UCSD-AML1 (cell line): ENCODE measurements around the gene CTBS.
"Not testable (repeated sequence)": the region's sequence is repeated elsewhere in the genome, so short reads cannot be mapped to it uniquely, and the experiment has no call there.

Source experiments
- DNase-seq: peaks from one replicate; lab custom pipeline; 2025; ENCODE audit not compliant: unreplicated experiment; lab: John Stamatoyannopoulos, UW

CTBS gene

GRCh38 chr1:84587099-84587498 lies 12.9 kb upstream of the CTBS start:
- DNase-seq = no peak

DNA sequence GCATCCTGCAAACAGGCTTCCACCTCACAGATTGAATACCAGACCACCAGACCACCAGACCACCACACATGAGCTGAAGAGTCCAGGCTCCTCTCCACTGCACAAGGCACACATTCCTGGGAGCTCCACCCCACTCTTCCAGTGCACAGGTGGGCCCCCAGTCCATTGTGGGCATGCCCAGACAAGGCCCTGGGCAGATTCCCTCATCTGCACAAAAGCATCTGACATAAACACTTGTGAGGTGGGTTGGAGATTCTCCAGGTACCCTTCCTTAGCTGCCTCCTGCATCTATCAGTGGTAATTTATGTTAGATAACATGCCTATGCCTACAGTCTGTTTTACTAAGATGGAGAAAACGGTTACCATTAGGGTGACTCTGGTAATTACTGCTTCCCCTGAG lies 11.6 kb upstream of the CTBS start:
- DNase-seq = no peak

GRCh38 chr1:84584126-84584525 lies 9.9 kb upstream of the CTBS start:
- DNase-seq = no peak

DNA sequence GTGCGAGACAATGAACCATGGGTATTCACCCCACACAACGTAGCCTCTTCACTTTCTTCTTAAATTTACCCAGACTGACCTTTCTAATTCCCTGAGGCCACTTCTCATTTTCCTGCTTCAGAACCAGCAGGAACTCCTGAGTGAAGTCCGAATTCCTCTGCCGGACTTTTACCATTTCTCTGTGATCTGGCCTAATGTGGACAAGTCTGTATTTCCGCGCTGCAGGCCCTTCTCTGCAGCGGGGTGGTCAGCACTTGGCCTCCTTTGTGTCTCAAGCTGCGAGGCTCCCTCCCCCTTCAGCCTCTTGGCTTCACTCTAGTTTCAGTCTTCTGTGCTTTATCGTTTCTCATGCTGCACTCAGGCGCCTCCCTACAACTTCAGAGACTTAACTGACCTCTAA lies 9.4 kb upstream of the CTBS start:
- no peak for DNase-seq

DNA sequence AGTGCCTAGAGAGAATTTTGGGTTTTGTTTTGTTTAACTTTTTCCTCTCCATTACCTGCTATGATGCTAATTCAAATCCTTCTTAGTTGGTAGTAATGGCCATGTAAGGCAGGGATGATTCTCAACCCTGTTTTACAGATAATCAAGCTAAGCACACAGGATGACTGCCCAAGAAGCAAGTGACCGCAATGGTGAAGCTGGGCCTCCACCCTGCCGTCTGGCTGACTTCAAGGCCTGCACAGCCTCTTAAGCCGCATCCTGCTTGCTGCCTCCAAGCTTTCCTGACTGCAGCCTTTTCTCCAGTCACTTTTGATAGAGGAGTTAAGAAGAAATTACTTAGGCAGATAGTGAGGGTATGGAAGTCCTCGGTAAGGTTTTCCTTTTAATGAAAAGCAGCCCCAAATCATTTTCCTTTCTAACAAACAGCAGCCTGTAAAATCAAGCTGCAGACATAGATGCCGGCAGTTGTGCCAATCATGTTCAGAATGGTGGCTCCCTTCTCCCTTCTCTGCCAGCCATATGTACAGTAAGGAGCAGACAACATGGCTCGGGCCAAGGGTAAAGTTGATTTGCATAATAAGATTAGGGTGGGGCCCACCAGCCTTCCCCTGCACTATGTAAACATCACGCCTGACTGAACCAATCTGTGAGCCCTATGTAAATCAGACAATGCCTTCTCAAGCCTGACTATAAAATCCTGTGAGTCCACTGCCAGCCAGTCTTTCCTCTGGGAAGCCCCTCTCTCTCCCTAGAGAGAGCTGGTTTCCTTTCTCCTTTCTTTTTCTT lies 8.8 kb upstream of the CTBS start:
- no peak for DNase-seq

DNA sequence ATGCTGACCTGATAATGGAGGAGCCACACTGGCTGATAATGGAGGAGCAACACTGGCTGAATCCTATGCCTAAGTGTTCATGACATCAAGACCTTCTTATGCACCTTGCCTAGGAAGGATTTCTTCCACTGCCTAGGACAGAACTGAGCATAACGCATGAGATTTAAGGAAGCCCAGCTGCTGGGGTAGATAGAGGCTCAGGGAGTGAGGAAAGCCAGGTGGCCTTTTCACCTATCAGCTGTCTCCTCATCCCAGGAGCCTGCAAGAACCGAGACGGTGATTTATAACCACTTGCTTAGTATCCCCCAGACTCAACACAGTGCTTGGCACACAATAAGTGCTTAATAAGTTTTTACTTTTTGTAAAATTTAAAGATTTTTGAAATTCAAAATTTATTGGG lies 7.4 kb upstream of the CTBS start:
- no peak for DNase-seq

DNA sequence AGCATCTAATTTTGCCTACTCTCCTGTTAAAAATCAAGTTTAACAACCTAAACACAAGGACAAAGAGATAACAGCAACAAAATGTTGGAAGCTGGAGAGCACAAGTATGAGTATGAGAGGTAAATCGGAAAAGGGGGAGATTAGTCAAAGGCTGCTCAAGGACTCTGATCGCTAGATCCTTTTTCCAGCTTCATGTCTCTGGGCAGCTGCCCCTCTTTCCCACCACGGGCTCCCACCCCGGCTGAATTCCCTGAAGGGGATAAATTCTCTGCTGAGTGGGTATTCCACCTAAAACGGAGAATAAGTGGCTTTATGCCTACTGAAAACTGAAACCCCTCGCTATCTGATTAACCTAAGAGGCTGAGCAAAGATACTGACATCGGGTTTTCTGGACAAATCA lies 696 bp upstream of the CTBS start:
- no peak for DNase-seq

DNA sequence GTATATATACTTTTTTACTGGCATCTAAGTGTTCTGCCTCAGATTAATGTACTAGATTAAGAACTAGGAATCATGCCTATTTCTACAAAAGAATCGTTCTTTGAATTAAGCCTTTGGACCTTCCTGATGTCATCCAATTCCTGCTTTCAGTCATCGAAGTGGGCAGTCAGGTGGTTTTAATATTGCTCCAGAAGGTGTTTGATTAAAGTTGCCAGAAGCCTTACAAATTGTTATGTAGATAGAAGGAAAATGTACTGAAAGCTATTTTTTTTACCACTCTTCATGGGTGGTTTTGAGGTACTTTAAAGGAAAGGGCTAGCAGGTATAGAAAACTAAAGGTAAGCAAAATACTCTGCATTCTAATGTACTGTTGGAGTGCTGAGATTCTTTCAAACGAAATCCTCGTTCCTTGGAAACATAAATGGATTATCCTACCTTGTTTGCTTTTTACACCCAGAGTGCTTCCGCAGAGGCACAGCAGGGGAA lies 716 bp downstream of the CTBS start:
- no peak for DNase-seq

DNA sequence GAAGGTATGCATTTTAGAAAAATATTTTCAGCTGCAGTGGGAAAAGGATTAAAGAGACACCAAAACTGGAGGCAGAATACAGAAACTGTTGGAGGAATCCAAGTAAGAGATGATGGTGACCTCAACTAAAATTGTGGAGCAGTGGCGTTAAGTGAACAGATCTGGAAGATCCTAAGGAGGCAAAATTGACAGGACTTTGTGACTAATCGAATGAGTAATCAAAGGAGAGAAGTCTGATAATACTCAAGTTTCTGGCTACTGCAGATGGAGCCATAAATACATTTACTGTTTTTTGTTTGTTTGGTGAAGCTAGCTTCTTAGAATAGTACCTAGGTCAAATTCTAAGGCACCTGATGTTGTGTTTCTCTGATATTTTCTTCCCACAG lies 3.1 kb downstream of the CTBS start:
- no peak for DNase-seq

DNA sequence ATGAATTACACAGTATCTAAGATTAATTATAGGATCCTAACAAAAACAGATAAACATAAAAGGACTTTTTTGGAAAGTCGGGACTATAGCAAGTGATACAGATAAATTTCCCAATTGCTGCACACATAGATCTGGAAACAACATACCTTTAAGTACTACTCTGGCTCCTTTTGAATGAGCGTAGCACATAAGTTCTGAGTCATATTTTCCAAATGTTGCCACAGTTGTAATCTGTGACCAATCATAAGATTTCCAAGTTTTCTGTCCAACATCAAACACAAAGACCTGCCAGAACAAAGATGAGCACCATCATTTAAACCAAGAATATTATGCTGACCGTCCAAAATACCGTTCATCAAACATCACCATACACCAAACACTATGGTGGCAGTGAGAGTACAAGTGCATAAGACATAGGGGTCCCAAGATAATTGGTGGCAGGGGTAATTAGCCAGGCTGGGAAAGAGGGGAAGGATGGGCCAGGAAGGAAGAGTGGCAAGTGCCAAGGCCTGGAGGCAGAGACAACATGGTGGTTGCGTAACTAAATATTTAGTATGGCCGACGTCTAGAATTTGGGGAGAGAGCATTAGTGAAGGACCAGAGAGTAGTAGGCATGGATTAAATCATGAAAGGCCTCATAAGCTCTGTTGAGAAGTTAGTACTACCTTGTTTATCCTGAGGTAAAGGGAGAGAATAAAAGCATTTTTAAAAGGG lies 3.6 kb downstream of the CTBS start:
- no peak for DNase-seq

DNA sequence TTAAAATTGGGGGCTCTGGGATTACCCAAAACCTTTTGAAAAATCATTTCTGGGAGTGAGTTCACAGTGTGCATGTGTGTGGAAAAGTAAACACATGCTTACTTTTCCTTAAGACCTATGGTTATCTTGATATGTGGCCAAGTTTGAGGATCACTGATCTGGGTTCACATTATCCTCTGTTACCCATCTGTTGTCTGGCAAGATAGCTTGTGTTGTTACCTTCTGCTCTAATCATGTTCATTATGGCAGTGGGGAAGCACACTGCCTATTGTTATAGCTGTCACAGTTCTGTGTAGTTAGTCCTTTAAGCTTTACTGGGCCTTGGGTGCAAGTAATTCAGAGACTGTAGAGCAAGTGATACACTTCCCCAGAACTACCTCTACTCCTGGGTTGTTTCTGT lies 5.0 kb downstream of the CTBS start:
- DNase-seq = no peak

DNA sequence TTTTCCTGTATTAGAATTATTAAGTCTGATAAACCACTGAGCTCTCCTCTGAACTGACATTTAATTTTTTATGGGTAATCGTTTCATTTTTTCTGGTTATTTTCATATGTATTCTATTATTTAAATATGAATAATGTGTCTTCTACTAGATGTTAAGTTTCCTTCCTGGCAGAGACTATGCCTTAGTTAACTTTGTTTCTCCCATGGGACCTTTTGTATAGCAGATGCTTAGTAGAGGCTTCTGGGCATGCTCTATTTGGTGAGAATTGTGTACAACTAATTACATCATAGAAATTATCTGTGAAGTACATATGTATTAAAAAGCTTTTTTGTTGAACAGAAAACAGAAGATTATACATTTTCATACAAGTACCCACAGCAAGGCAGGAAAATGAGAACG lies 23.4 kb downstream of the CTBS start:
- no peak for DNase-seq

- no peak for DNase-seq
Measured at GRCh38 chr1:84541679-84542078, 32.6 kb downstream of the CTBS start.

- no peak for DNase-seq
Measured at GRCh38 chr1:84540759-84541158, 33.5 kb downstream of the CTBS start.

DNA sequence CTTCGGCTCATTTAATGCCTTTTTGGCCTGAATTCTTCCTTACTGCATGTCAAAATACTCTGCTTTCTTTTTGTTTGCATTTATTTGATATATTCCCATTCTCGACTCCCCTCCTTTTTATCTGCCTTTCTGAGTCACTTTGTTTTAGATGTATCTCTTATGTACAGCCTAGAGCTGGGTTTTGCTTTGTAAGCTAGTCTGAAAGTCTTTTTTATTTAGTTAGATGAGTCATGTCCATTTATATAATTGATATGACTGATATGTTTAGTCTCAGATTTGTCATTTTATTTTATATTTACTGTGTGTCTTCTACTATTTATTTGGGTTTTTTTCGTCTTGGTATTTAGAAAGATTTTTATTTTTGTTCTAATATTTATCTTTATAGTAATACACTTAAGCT lies 34.3 kb downstream of the CTBS start:
- no peak for DNase-seq

- no peak for DNase-seq
Measured at GRCh38 chr1:84538599-84538998, 35.6 kb downstream of the CTBS start.

DNA sequence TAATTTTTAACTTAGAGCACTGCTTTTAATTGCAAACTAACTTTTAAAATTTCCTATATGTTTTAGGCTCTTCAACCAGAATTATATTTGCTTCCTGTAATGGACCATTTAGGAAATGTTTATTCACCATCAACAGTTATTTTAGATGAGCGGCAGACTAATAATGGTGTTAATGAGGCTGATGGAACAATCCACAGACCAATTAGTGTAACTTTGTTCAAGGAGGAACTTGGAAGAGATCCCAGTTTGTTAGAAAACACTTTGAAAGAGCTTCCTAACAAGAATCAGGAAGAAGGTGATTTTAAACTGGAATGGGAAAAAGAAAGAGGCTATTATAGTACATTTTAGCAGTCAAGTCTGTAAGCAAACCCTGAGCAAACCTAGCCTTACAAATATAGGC lies 48.5 kb downstream of the CTBS start:
- DNase-seq = no peak

GRCh38 chr1:84524590-84524989 lies 49.6 kb downstream of the CTBS start:
- DNase-seq = no peak

DNA sequence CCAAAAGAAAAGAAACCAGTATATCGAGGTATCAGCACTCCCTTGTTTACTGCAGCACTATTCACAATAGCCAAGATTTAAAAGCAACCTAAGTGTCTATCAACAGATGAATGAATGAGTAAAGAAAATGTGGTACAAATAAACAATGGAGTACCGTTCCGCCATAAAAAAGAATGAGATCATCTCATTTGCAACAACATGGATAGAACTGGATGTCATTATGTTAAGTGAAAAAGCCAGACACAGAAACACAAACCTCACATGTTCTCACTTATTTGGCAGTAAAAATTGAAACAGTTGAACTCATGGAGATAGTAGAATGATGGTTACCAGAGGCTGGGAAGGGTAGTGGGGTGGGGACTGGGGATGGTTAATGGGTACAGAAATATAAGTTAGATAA lies 63.6 kb downstream of the CTBS start:
- no peak for DNase-seq

DNA sequence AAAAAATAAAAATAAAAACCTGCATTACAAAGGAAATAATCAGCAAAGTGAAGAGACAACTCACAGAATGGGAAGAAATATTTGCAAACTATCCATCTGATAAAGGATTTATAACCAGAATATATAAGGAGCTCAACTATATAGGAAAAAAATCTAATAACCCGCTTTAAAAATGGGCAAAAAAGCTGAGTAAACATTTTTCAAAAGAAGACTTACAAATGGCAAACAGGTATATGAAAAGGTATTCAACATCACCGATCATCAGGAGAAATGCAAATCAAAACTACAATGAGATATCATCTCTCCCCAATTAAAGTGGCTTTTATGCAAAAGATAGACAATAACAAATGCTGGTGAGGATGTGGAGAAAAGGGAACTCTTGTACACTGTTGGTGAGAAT lies 64.1 kb downstream of the CTBS start:
- DNase-seq = no peak

DNA sequence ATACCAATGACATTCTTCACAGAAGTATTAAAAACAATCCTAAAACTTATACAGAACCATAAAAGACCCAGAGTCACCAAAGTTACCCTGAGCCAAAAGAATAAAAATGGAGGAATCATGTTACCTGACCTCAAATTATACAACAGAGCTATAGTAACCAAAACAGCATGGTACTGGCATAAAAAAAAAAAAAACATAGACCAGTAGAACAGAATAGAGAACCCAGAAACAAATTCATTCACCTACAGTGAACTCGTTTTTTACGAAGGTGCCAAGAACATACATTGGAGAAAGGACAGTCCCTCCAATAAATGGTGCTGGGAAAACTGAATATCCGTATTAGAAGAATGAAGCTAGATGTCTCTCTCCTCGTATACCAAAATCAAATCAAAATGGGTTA lies 65.2 kb downstream of the CTBS start:
- no peak for DNase-seq

DNA sequence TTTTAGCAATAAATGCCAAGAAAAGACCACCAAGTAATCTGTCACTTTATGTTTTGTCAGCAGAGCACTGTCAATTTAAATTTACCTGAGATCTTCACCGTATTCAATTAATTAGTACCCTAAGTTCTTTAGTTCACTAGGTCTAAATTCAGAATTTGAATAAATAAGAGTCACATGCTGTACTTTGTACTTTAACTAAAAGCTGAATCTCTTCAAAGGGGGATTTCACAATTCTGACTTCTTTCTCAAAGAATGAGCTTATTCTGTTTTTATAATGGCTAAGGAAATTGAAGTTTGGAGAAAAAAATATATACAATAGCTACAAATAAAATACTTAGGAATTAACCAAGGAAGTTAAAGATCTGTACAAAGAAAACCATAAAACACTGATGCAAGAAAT lies 65.7 kb downstream of the CTBS start:
- no peak for DNase-seq

GRCh38 chr1:84507887-84508286 lies 66.4 kb downstream of the CTBS start:
- not testable (repeated sequence) for DNase-seq
